GM12864 (cell line): Measurements from ENCODE around the gene MRRF.

ENCODE experiments used
- DNase-seq: peaks from one replicate; pipeline ENCODE4 v3.0.0-alpha.2; 2011; ENCODE audit warnings: low read depth
- H3K4me3 ChIP-seq: 2 replicates; pipeline ENCODE4 v1.5.1; 2011; ENCODE audit warnings: mild to moderate bottlenecking, low read depth, low read length, control low read depth
- CTCF ChIP-seq: IDR thresholded peaks from 2 replicates; pipeline ENCODE4 v1.5.1; 2011; ENCODE audit warnings: low read depth, mild to moderate bottlenecking, moderate library complexity, low read length, control low read depth, inconsistent platforms; ENCODE audit errors: missing control alignments

The MRRF gene

DNA sequence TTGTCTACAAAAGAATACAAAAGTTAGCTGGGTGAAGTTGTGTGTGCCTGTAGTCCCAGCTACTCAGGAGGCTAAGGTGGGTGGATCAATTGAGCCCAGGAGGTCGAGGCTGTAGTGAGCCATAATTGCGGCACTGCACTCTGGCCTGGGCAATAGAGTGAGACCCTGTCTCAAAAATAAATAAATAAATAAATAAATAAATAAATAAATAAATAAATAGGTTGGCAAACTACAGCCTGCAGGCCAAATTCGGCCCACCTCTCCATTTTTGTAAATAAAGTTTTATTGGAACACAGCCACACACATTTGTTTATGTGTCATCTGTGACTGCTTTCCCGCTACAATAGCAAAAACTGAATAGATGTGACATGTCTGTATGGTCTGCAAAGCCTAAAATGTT lies 115.6 kb downstream of the MRRF start:
- no peak overlapping the region for H3K4me3 ChIP-seq
- no peak for TF ChIP-seq CTCF
- no peak for DNase-seq
